Sigmoid colon (tissue), 7 donors: ENCODE data around the gene ORC1. TPM values are rescaled to one million over a fixed set of nuclear protein-coding genes. Genes with fewer than 3 reads are reported as not detected.

ENCODE experiments used
- DNase-seq: peaks from one replicate; pipeline ENCODE4 v3.0.0-alpha.2; 2019
- H3K27ac ChIP-seq, 4 donors: fragments of 200-600 bp; sonication (generic); one replicate each; pipeline ENCODE4 v1.5.1; 2016 to 2019; ENCODE audit warnings: mild to moderate bottlenecking in 1 of 4
- H3K27me3 ChIP-seq, 3 donors: fragments of 200-600 bp; sonication (generic); one replicate each; pipeline ENCODE4 v1.5.1; 2019; ENCODE audit warnings: mild to moderate bottlenecking in 1 of 3
- H3K36me3 ChIP-seq, 4 donors: fragments of 200-600 bp; sonication (generic); one replicate each; pipeline ENCODE4 v1.5.1; 2016 to 2019
- H3K4me1 ChIP-seq, 4 donors: fragments of 200-600 bp; sonication (generic); one replicate each; pipeline ENCODE4 v1.5.1; 2017 to 2019
- H3K4me3 ChIP-seq, 4 donors: fragments of 200-600 bp; sonication (generic); one replicate each; pipeline ENCODE4 v1.5.1; 2017 to 2019; ENCODE audit warnings: mild to moderate bottlenecking in 2 of 4, moderate library complexity in 1 of 4
- H3K9me3 ChIP-seq, 4 donors: fragments of 200-600 bp in 3 of 4; sonication (generic) in 3 of 4; one replicate each; pipeline versions ENCODE4 v1.5.1 to v1.6.1; 2013 to 2019
- CTCF ChIP-seq, 4 experiments: fragments of 450-650 bp in 3 of 4; fragments of 200-600 bp in 1 of 4; IDR thresholded peaks; one replicate each; pipeline ENCODE4 v1.5.1; 2016 to 2019; ENCODE audit warnings: antibody characterized with exemption in 4 of 4, mild to moderate bottlenecking in 3 of 4, moderate library complexity in 2 of 4
- EP300 ChIP-seq, 4 donors: sonication (generic); formaldehyde crosslinking; IDR thresholded peaks; one replicate each; pipeline ENCODE4 v1.6.1; 2017; ENCODE audit warnings: antibody characterized with exemption in 4 of 4
- POLR2A ChIP-seq, 2 donors: fragments of 450-650 bp; IDR thresholded peaks; one replicate each; pipeline ENCODE4 v1.6.1; 2016; ENCODE audit warnings: antibody characterized with exemption in 2 of 2, mild to moderate bottlenecking in 2 of 2, moderate library complexity in 2 of 2
- POLR2AphosphoS5 ChIP-seq, 4 donors: sonication (generic); formaldehyde crosslinking; IDR thresholded peaks; one replicate each; pipeline ENCODE4 v1.6.1; 2017; ENCODE audit warnings: antibody characterized with exemption in 4 of 4
- WGBS, 2 donors: extraction: QIAGEN DNeasy Blood & Tissue Kit; methylation state at CpG; one replicate each; pipeline ENCODE4 v1.1.7; 2013; 5-methylcytosine and 5-hydroxymethylcytosine counted together
- intact Hi-C: fragments of 100-400 bp; cut with DNase I; formaldehyde crosslinking; loops from one replicate; pipeline ENCODE4 v1.15.1; 2023
- polyA plus RNA-seq, 3 donors: library from polyadenylated mRNA; stranded (reverse); fragments of 200-250 nt; gene quantifications; one replicate each; pipeline ENCODE4 v1.2.3, GENCODE V29; 2013
- total RNA-seq, 4 donors: library from RNA; depleted of rRNA; stranded (reverse); fragments of >200 nt; gene quantifications; one replicate each; pipeline ENCODE4 v1.1.0, GENCODE V29; 2016
- donor health status: healthy with polysubstance abuse.
- donor health status: Bipolar disorder and iron deficiency.
- donor health status: healthy.

Gene ORC1
- total and polyA plus RNA-seq, 7 donors, result 0.36 to 6.1 (median 1.2) TPM; not detected in 2

- H3K27ac ChIP-seq, result no peak overlapping the region
- 93 to 94% methylated on average over 4 of the region's 4 CpGs for WGBS, 2 donors
- peaks cover 0 to 27% (median 3%) of the 10 kb centered on the region in 4 donors for H3K36me3 ChIP-seq
- no peak for DNase-seq
- intact Hi-C loops, result no loop called here
- no peak overlapping the region for H3K4me3 ChIP-seq
- H3K27me3 ChIP-seq, result no peaks in the 10 kb centered on the region
- no peaks in the 10 kb centered on the region for H3K4me1 ChIP-seq
- TF ChIP-seq POLR2A (IDR thresholded peaks at IDR 0.05), result no peak
- no peak for TF ChIP-seq CTCF (IDR thresholded peaks at IDR 0.05)
- TF ChIP-seq EP300 (IDR thresholded peaks at IDR 0.05), result no peak
- no peaks in the 10 kb centered on the region for H3K9me3 ChIP-seq
Measured at GRCh38 chr1:52346653-52347052, 57.6 kb downstream of the ORC1 start.

- Histone ChIP-seq H3K27me3 (no peaks in the 10 kb centered on the region), H3K4me3 (no peak overlapping the region), H3K27ac (no peak overlapping the region), H3K36me3 (peaks cover 0 to 32% (median 5%) of the 10 kb centered on the region in 4 donors), H3K9me3 (no peaks in the 10 kb centered on the region), H3K4me1 (no peaks in the 10 kb centered on the region)
- 81 to 93% methylated on average over 2 of the region's 2 CpGs for WGBS, 2 donors
- DNase-seq, result no peak
- intact Hi-C loops, result no loop called here
- TF ChIP-seq CTCF (IDR thresholded peaks at IDR 0.05), result no peak
- TF ChIP-seq POLR2AphosphoS5 (IDR thresholded peaks at IDR 0.05), result no peak
- no peak for TF ChIP-seq POLR2A (IDR thresholded peaks at IDR 0.05)
- TF ChIP-seq EP300 (IDR thresholded peaks at IDR 0.05), result no peak
Measured at GRCh38 chr1:52345252-52345651, 59.0 kb downstream of the ORC1 start.

- H3K27me3 ChIP-seq, result no peaks in the 10 kb centered on the region
- no peak for DNase-seq
- 85 to 90% methylated on average over 3 of the region's 3 CpGs for WGBS, 2 donors
- no peak for TF ChIP-seq CTCF (IDR thresholded peaks at IDR 0.05)
- TF ChIP-seq POLR2A (IDR thresholded peaks at IDR 0.05), result no peak
- TF ChIP-seq EP300 (IDR thresholded peaks at IDR 0.05), result no peak
- no peak for TF ChIP-seq POLR2AphosphoS5 (IDR thresholded peaks at IDR 0.05)
- H3K9me3 ChIP-seq, result no peaks in the 10 kb centered on the region
- no peaks in the 10 kb centered on the region for H3K4me1 ChIP-seq
- H3K27ac ChIP-seq, result no peak overlapping the region
- no peak overlapping the region for H3K4me3 ChIP-seq
- intact Hi-C loops, result no loop called here
- peaks cover 0 to 39% (median 8%) of the 10 kb centered on the region in 4 donors for H3K36me3 ChIP-seq
Measured at GRCh38 chr1:52343979-52344378, 60.2 kb downstream of the ORC1 start.

GRCh38 chr1:52341655-52342260 is 62.5 kb downstream of the ORC1 start:
- Histone ChIP-seq H3K36me3 (peaks cover 7 to 47% (median 8%) of the 10 kb centered on the region in 4 donors), H3K9me3 (no peaks in the 10 kb centered on the region), H3K4me1 (no peaks in the 10 kb centered on the region), H3K4me3 (no peak overlapping the region), H3K27me3 (no peaks in the 10 kb centered on the region), H3K27ac (no peak overlapping the region)
- WGBS, 2 donors, result 66 to 74% methylated on average over 7 of the region's 7 CpGs
- no peak for DNase-seq
- no peak for TF ChIP-seq CTCF (IDR thresholded peaks at IDR 0.05)
- intact Hi-C loops, result no loop called here

GRCh38 chr1:52337439-52337838 is 66.8 kb downstream of the ORC1 start:
- intact Hi-C loops, result no loop called here
- H3K36me3 ChIP-seq, result peaks cover 8 to 58% (median 14%) of the 10 kb centered on the region in 4 donors
- H3K9me3 ChIP-seq, result no peaks in the 10 kb centered on the region
- H3K27ac ChIP-seq, result no peak overlapping the region
- WGBS, 2 donors, result 83 to 85% methylated on average over 2 of the region's 2 CpGs
- H3K4me1 ChIP-seq, result no peaks in the 10 kb centered on the region
- H3K4me3 ChIP-seq, result no peak overlapping the region
- TF ChIP-seq POLR2A (IDR thresholded peaks at IDR 0.05), result no peak
- TF ChIP-seq EP300 (IDR thresholded peaks at IDR 0.05), result no peak
- no peak for TF ChIP-seq CTCF (IDR thresholded peaks at IDR 0.05)
- no peak for TF ChIP-seq POLR2AphosphoS5 (IDR thresholded peaks at IDR 0.05)
- no peaks in the 10 kb centered on the region for H3K27me3 ChIP-seq
- DNase-seq, result no peak
